CD4-positive, alpha-beta T cell (primary cell): ENCODE measurements around the gene VWA5B2. TPM values are rescaled to one million over a fixed set of nuclear protein-coding genes. Genes with fewer than 3 reads are reported as not detected.

Experiments
- ATAC-seq: fragments of 200-7000 bp; cut with Tn5 transposase; one replicate; pipeline ENCODE4 v1.10.0; 2022; ENCODE audit warnings: mild to moderate bottlenecking; ENCODE audit not compliant: poor library complexity
- CTCF ChIA-PET: fragments of 350-600 bp; sonication (Branson Sonifier 250); formaldehyde crosslinking; loops from one replicate; lab custom pipeline; 2021; ENCODE audit warnings: antibody characterized with exemption, inconsistent platforms; lab: Charles Lee
- POLR2A ChIA-PET: fragments of 350-600 bp; sonication (Branson Sonifier 250); formaldehyde crosslinking; loops from one replicate; lab custom pipeline; 2021; ENCODE audit warnings: antibody characterized with exemption, inconsistent platforms; lab: Charles Lee
- DNase-seq, 14 experiments: peaks; one replicate each; pipeline ENCODE4 v3.0.0-alpha.2; 2013 to 2020; ENCODE audit warnings: mixed read lengths in 2 of 14
- H3K27ac ChIP-seq, 2 donors: one replicate each; pipeline versions ENCODE4 v1.5.1 to v1.7.0; 2013; ENCODE audit warnings: low read length in 2 of 2, low read depth in 1 of 2, mild to moderate bottlenecking in 1 of 2
- H3K27me3 ChIP-seq, 2 experiments: 1 replicate in 1 of 2; 2 replicates in 1 of 2; pipeline versions ENCODE4 v1.6.1 to v1.7.0; 2013; ENCODE audit warnings: low read length in 2 of 2, control low read depth in 1 of 2, mild to moderate bottlenecking in 1 of 2, moderate library complexity in 1 of 2; ENCODE audit not compliant: insufficient read depth in 2 of 2, control insufficient read depth in 1 of 2
- H3K36me3 ChIP-seq: one replicate; pipeline ENCODE4 v1.6.1; 2013; ENCODE audit warnings: low read length, control low read depth; ENCODE audit not compliant: insufficient read depth
- H3K4me1 ChIP-seq: one replicate; pipeline ENCODE4 v1.6.1; 2013; ENCODE audit warnings: low read length, control low read depth; ENCODE audit not compliant: insufficient read depth
- H3K4me3 ChIP-seq: one replicate; pipeline ENCODE4 v1.5.1; 2013; ENCODE audit warnings: mild to moderate bottlenecking, low read length, moderate library complexity
- H3K9me3 ChIP-seq, 2 experiments: 1 replicate in 1 of 2; 2 replicates in 1 of 2; pipeline versions ENCODE4 v1.6.1 to v1.7.0; 2013; ENCODE audit warnings: low read length in 2 of 2, mild to moderate bottlenecking in 2 of 2, control low read depth in 1 of 2, moderate library complexity in 1 of 2; ENCODE audit not compliant: control insufficient read depth in 1 of 2, insufficient read depth in 1 of 2
- H3K27ac Mint-ChIP-seq: one replicate; pipeline ENCODE4 v1.8.0; 2020; ENCODE audit warnings: mixed read lengths
- H3K27me3 Mint-ChIP-seq: one replicate; pipeline ENCODE4 v1.8.0; 2021; ENCODE audit warnings: mixed read lengths
- H3K36me3 Mint-ChIP-seq: one replicate; pipeline ENCODE4 v1.8.0; 2021; ENCODE audit warnings: low read depth, mixed read lengths
- H3K4me1 Mint-ChIP-seq: one replicate; pipeline ENCODE4 v1.8.0; 2021; ENCODE audit warnings: low read depth, mixed read lengths
- H3K4me3 Mint-ChIP-seq: one replicate; pipeline ENCODE4 v1.8.0; 2020; ENCODE audit warnings: mild to moderate bottlenecking, mixed read lengths
- H3K9me3 Mint-ChIP-seq: one replicate; pipeline ENCODE4 v1.8.0; 2020; ENCODE audit warnings: mixed read lengths
- intact Hi-C, 2 experiments: fragments of 100-400 bp; cut with DNase I in 1 of 2; cut with micrococcal nuclease in 1 of 2; formaldehyde crosslinking; loops; one replicate each; pipeline versions ENCODE4 v1.15.1 to v1.9.0; 2023 to 2025; cut with DNase I, micrococcal nuclease
- total RNA-seq, 174 experiments: library from RNA in 2 of 174; stranded (reverse) in 2 of 174; gene quantifications; one replicate each; pipeline ENCODE4 v1.2.3 and lab custom pipeline; 2021 to 2026
- TF ChIP-seq, protein P1 (sequence below): fragments of 200-600 bp; IDR thresholded peaks from one replicate; pipeline ENCODE4 v1.8.0; 2022; ENCODE audit warnings: antibody characterized with exemption, mild to moderate bottlenecking

The VWA5B2 gene
- total RNA-seq, 2 experiments from 2014 or later, result not detected

DNA sequence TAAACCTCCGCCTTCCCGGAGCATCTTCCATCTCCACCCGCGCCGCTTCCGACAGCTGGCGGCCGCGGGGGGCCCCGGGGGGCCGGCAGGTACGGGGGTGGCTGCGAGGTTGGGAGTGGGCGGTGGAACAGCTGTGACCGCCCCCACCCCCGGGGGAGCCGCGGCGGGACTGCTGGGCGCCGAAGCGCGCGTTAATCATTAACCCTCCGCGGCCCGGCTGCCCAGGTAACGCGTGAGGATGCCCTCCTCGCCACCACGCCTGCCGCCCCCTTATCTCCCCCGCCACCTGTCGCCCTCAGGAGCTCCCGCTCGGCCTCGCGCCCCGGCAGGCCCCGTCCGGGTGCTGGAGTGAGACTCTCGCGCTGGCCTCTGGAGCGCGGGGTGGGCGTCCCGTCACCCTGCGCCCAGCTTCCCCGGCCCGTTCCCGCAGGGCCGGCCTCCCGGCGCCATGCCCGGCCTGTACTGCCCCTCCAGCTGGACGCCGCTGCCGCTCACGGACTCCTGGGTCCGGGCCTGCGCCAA is 757 bp downstream of the VWA5B2 start:
- Mint-ChIP-seq H3K27me3 (peaks cover 66% of the 10 kb centered on the region), H3K27ac (no peak overlapping the region), H3K36me3 (no peaks in the 10 kb centered on the region), H3K4me1 (peaks cover 14% of the 10 kb centered on the region), H3K4me3 (no peak overlapping the region), H3K9me3 (no peaks in the 10 kb centered on the region)
- ATAC-seq, result no peak
- POLR2A ChIA-PET, result interaction anchor here (0.8 to 1.7 kb wide), 5 partner anchors 8 to 95 kb away, joined by 3 to 6 read pairs (median 3); partner anchors contain the start of genes EEF1AKMT4 and EIF2B5
- Histone ChIP-seq H3K4me3 (peak overlapping the region; percentile 53), H3K4me1 (peaks cover 24% of the 10 kb centered on the region), H3K36me3 (no peaks in the 10 kb centered on the region), H3K9me3 (peaks cover 0 to 5% of the 10 kb centered on the region in 2 experiments), H3K27me3 (peaks cover 49 to 52% of the 10 kb centered on the region in 2 experiments), H3K27ac (no peak overlapping the region)
- peak in 2 of 14 experiments; percentile 5 to 15 for DNase-seq
- intact Hi-C loops, result no loop called here
- TF ChIP-seq, protein P1, sequence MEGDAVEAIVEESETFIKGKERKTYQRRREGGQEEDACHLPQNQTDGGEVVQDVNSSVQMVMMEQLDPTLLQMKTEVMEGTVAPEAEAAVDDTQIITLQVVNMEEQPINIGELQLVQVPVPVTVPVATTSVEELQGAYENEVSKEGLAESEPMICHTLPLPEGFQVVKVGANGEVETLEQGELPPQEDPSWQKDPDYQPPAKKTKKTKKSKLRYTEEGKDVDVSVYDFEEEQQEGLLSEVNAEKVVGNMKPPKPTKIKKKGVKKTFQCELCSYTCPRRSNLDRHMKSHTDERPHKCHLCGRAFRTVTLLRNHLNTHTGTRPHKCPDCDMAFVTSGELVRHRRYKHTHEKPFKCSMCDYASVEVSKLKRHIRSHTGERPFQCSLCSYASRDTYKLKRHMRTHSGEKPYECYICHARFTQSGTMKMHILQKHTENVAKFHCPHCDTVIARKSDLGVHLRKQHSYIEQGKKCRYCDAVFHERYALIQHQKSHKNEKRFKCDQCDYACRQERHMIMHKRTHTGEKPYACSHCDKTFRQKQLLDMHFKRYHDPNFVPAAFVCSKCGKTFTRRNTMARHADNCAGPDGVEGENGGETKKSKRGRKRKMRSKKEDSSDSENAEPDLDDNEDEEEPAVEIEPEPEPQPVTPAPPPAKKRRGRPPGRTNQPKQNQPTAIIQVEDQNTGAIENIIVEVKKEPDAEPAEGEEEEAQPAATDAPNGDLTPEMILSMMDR, result no peak
- CTCF ChIA-PET, result interaction anchor here (0.6 to 1.7 kb wide), 2 partner anchors 20 to 139 kb away, joined by 3 to 4 read pairs; no protein-coding TSS in a partner anchor

DNA sequence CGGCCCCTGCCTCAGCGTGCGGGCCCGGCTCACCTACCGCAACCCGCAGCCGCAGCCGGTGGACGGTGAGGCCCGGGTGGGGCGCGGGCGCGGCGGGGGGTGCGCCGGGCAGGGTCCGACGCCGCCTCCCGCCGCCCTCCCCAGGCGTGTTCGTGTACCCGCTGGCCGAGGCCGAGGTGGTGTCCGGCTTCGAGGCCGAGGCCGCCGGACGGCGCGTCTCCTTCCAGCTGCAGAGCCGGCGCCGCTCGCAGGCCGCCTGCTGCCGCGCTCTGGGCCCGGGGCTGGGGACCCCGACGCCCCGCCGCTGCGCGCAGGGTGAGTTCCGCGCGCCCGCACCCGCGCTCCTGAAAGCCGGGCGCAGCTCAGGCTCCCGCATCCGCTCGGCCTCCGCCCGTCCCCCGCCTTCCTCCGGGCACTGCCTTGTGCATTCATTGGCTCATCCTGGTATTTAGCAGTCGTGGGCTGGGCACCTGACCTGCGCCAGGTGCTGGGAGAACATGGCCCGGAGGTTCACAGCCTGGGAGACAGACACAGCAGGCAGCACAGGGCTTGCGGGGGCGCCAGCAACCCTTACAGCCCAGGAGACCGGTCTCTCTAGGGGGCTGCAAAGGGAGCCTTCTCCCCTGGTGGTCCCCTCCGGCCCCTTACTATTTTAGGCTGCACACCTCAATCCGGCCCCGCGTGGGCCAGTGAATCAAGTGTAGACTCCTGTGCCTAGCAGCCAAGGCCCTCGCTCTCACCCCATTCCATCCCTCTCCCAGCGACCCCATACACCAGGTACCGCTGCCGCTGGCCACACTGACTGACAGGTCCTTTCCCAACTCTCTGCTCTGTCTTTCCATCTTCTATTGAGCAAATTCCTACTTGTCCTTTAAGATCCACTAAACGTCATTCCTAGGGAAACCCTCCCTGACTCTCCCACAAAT is 1.5 kb downstream of the VWA5B2 start:
- no peaks in the 10 kb centered on the region for H3K36me3 Mint-ChIP-seq
- Histone ChIP-seq H3K27ac (no peak overlapping the region), H3K36me3 (no peaks in the 10 kb centered on the region), H3K27me3 (peaks cover 46 to 52% of the 10 kb centered on the region in 2 experiments), H3K4me1 (peaks cover 24% of the 10 kb centered on the region), H3K4me3 (no peak overlapping the region), H3K9me3 (peaks cover 0 to 5% of the 10 kb centered on the region in 2 experiments)
- intact Hi-C loops, result no loop called here
- TF ChIP-seq, protein P1, result no peak
- no peak for ATAC-seq
- POLR2A ChIA-PET, result interaction anchor here (1.2 to 1.7 kb wide), 4 partner anchors 7 to 96 kb away, joined by 3 to 6 read pairs (median 4); partner anchors contain the start of genes EEF1AKMT4 and EIF2B5
- peak in 2 of 14 experiments; percentile 8 to 13 for DNase-seq
- CTCF ChIA-PET, result interaction anchor here (0.6 to 1.7 kb wide), 2 partner anchors 19 to 140 kb away, joined by 3 to 4 read pairs; no protein-coding TSS in a partner anchor
- peaks cover 61% of the 10 kb centered on the region for H3K27me3 Mint-ChIP-seq
- H3K4me3 Mint-ChIP-seq, result peak overlapping the region; percentile 75
- H3K9me3 Mint-ChIP-seq, result no peaks in the 10 kb centered on the region
- H3K4me1 Mint-ChIP-seq, result peaks cover 14% of the 10 kb centered on the region
- H3K27ac Mint-ChIP-seq, result no peak overlapping the region

DNA sequence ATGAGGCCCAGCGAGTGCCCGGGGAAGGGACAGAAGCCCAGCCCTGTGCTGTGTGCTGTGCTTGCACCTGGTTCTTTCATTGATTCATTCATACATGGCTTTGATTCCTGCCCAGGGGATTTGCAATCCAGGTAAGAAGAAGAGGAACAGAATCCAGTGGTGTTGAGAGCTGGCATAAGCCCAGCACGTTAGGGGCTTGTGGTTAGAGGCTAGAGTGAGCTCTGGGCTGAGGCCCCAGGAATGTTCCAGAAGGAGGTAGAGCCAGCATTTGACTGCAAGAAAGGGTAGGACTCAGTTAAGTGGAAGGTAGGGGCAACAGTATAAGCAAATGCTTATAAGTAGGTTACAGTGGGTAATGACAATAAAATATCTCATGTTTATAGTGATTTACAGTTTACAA is 2.3 kb downstream of the VWA5B2 start:
- Mint-ChIP-seq H3K27me3 (peaks cover 53% of the 10 kb centered on the region), H3K4me1 (peaks cover 14% of the 10 kb centered on the region), H3K9me3 (no peaks in the 10 kb centered on the region), H3K36me3 (no peaks in the 10 kb centered on the region), H3K4me3 (peak overlapping the region; percentile 75), H3K27ac (no peak overlapping the region)
- H3K9me3 ChIP-seq, result peaks cover 0 to 5% of the 10 kb centered on the region in 2 experiments
- peaks cover 46 to 52% of the 10 kb centered on the region in 2 experiments for H3K27me3 ChIP-seq
- CTCF ChIA-PET, result no interaction called here
- TF ChIP-seq, protein P1, result no peak
- no peak overlapping the region for H3K27ac ChIP-seq
- H3K4me1 ChIP-seq, result peaks cover 24% of the 10 kb centered on the region
- intact Hi-C loops, result no loop called here
- POLR2A ChIA-PET, result no interaction called here
- DNase-seq (no peak), ATAC-seq (no peak)
- no peaks in the 10 kb centered on the region for H3K36me3 ChIP-seq
- H3K4me3 ChIP-seq, result no peak overlapping the region
